Left ventricle myocardium inferior (tissue), 1 donor: ENCODE measurements around the gene CPNE8. TPM values are rescaled to one million over a fixed set of nuclear protein-coding genes. Genes with fewer than 3 reads are reported as not detected.

Experiments used
- DNase-seq: peaks from one replicate; pipeline ENCODE4 v3.0.0-alpha.2; 2020
- H3K27ac ChIP-seq: fragments of 200-600 bp; replicated peaks from 2 replicates; pipeline ENCODE4 v1.8.0; 2021
- H3K27me3 ChIP-seq: fragments of 200-600 bp; 2 replicates; pipeline ENCODE4 v1.8.0; 2021; ENCODE audit warnings: low read depth
- H3K36me3 ChIP-seq: fragments of 200-600 bp; 2 replicates; pipeline ENCODE4 v1.8.0; 2021
- H3K4me1 ChIP-seq: fragments of 200-600 bp; 2 replicates; pipeline ENCODE4 v1.8.0; 2021
- H3K4me3 ChIP-seq: fragments of 200-600 bp; 2 replicates; pipeline ENCODE4 v1.8.0; 2021; ENCODE audit warnings: mild to moderate bottlenecking, moderate library complexity
- H3K9me3 ChIP-seq: fragments of 200-600 bp; replicated peaks from 2 replicates; pipeline ENCODE4 v1.8.0; 2021
- intact Hi-C: fragments of 100-400 bp; cut with micrococcal nuclease; formaldehyde crosslinking; loops from one replicate; pipeline ENCODE4 v1.11.0; 2022
- total RNA-seq: library from RNA; stranded (reverse); fragmentation: NEBNext Ultra II Directional; extraction: Animal tissue kit (Norgen Biotek cat#: 25700); gene quantifications from one replicate; pipeline ENCODE4 v1.2.1, GENCODE V29; 2021
- TF ChIP-seq, protein P1 (sequence below): fragments of 200-600 bp; IDR thresholded peaks from 2 replicates; pipeline ENCODE4 v1.8.0; 2021; ENCODE audit warnings: antibody characterized with exemption, mild to moderate bottlenecking, borderline replicate concordance
- donor health status: DM: no; HTN: yes; CAD: no; lungs with severe emphysema.

Gene CPNE8
- total RNA-seq, 1 donor from 2014 or later, result 7.2 TPM

DNA sequence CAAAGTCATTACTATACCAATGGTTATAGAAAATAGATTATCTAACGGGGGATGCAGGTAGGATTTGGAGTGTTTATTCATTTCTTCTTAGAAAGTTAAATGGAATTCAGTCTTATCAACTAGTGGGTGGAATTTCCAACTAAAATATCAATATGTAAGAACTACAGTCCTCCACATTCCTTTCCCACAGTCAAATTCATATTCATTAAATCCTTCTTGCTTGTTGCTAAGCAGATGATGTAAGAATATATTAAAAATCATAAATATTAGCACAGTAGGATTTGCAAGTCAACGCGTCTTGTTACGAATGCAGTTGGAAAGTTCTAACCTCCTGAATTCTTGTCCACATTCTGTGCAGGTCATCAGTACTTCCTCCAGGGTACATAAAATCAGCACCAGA, 259.2 kb downstream of the CPNE8 start:
- DNase-seq, result no peak
- Histone ChIP-seq H3K4me1 (no peaks in the 10 kb centered on the region), H3K36me3 (no peaks in the 10 kb centered on the region), H3K9me3 (peaks cover 4% of the 10 kb centered on the region), H3K4me3 (no peak overlapping the region), H3K27me3 (no peaks in the 10 kb centered on the region), H3K27ac (no peak overlapping the region)
- intact Hi-C loops, result no loop called here
- TF ChIP-seq, protein P1, sequence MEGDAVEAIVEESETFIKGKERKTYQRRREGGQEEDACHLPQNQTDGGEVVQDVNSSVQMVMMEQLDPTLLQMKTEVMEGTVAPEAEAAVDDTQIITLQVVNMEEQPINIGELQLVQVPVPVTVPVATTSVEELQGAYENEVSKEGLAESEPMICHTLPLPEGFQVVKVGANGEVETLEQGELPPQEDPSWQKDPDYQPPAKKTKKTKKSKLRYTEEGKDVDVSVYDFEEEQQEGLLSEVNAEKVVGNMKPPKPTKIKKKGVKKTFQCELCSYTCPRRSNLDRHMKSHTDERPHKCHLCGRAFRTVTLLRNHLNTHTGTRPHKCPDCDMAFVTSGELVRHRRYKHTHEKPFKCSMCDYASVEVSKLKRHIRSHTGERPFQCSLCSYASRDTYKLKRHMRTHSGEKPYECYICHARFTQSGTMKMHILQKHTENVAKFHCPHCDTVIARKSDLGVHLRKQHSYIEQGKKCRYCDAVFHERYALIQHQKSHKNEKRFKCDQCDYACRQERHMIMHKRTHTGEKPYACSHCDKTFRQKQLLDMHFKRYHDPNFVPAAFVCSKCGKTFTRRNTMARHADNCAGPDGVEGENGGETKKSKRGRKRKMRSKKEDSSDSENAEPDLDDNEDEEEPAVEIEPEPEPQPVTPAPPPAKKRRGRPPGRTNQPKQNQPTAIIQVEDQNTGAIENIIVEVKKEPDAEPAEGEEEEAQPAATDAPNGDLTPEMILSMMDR, result no peak

DNA sequence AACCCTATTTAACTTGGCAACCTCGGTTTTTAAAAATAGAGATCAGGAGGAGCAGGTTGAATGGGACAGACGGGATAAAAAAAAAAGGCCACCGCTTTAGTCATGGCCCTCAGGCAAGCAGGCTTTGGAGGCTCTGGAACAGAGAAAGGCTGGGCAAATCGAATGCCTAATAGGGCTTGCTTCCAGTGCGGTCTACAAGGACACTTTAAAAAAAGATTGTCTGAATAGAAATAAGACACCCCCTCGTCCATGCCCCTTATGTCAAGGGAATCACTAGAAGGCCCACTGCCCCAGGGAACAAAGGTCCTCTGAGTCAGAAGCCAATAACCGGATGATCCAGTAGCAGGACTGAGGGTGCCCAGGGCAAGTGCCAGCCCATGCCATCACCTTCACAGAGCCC, 265.8 kb downstream of the CPNE8 start:
- Histone ChIP-seq H3K27ac (no peak overlapping the region), H3K4me3 (no peak overlapping the region), H3K4me1 (no peaks in the 10 kb centered on the region), H3K9me3 (peaks cover 4% of the 10 kb centered on the region), H3K36me3 (no peaks in the 10 kb centered on the region), H3K27me3 (no peaks in the 10 kb centered on the region)
- intact Hi-C loops, result no loop called here
- DNase-seq, result no peak
- TF ChIP-seq, protein P1, result no peak

DNA sequence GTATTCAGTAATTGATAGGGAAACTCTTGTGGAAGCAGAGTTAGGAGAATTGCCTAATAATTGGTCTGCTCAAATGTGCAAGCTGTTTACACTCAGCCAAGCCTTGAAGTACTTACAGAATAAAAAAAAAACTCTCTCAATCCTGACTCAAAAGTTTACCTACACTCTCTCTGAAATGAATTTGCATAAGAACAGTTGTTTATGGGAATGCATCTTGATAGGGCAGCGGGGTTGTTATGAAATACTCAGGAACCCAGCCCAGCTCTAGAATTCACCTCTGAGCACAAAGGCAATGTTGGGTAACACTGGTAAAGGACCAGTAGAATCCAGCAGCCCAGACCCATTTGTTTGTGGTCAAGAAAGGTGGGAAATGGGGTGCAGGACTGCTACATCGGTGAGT, 267.0 kb downstream of the CPNE8 start:
- TF ChIP-seq, protein P1, result no peak
- H3K9me3 ChIP-seq, result peaks cover 4% of the 10 kb centered on the region
- H3K36me3 ChIP-seq, result no peaks in the 10 kb centered on the region
- intact Hi-C loops, result no loop called here
- H3K4me1 ChIP-seq, result no peaks in the 10 kb centered on the region
- no peak overlapping the region for H3K27ac ChIP-seq
- DNase-seq, result no peak
- no peak overlapping the region for H3K4me3 ChIP-seq
- H3K27me3 ChIP-seq, result no peaks in the 10 kb centered on the region

DNA sequence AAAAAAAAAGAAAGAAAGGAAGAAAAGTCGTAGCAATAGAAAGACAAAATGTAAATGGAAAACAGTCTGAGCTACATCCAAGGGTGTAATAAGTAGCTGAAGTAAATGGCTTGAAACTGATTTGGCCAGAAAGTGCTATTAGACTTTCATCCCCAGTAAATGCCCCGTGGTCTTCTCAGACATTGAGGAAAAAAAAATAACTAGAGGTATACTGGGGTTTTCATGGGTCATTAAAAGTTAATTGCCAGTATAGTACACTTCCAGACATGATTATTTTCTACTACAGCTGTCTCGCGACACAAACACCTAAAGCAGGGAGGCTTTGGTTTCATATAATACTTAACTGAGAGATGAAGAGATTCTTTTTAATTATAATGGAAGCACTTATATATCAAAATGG, 271.9 kb downstream of the CPNE8 start:
- no peak overlapping the region for H3K27ac ChIP-seq
- H3K4me1 ChIP-seq, result no peaks in the 10 kb centered on the region
- H3K36me3 ChIP-seq, result no peaks in the 10 kb centered on the region
- intact Hi-C loops, result no loop called here
- no peak overlapping the region for H3K4me3 ChIP-seq
- TF ChIP-seq, protein P1, result no peak
- DNase-seq, result no peak
- H3K9me3 ChIP-seq, result no peaks in the 10 kb centered on the region
- H3K27me3 ChIP-seq, result no peaks in the 10 kb centered on the region

DNA sequence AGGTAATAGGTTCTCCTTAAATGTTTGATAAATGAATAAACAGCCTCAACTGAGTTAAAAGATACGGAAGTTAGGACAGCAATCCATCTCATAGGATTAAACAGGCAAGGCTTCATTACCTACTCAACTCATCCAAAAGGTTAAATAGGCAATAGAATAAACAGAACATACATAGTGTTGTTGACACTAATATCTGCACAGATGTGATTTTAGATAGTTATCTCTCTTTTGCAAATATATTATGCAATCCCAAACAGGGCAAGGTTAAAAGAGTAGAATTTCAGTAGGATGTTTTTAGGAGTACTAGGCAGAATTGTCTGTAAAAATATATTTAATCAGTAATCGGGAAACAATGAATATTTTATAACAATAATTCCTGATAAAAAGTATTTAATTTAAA, 276.3 kb downstream of the CPNE8 start:
- Histone ChIP-seq H3K4me3 (no peak overlapping the region), H3K4me1 (no peaks in the 10 kb centered on the region), H3K27ac (no peak overlapping the region), H3K36me3 (no peaks in the 10 kb centered on the region), H3K9me3 (no peaks in the 10 kb centered on the region), H3K27me3 (no peaks in the 10 kb centered on the region)
- DNase-seq, result no peak
- TF ChIP-seq, protein P1, result no peak
- intact Hi-C loops, result no loop called here

DNA sequence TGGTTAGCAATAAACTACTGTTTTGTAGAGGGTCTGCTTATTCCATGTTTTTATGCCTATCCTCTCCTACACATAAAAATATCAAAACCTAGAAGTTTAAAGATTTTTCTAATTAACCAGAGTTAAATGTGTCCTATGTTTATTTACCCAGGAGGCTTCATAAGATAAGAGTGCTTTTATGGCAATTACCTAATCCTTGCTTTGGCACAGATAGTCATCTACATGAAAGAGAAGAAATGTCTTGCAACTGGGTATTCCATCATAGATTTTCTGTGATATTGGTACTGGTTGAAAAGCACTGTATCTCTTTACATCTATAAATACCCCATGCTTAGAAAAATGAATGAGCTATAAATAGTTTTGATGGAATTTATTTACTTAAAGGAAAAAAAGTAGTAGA, 277.1 kb downstream of the CPNE8 start:
- H3K9me3 ChIP-seq, result no peaks in the 10 kb centered on the region
- H3K4me3 ChIP-seq, result no peak overlapping the region
- no peak overlapping the region for H3K27ac ChIP-seq
- DNase-seq, result no peak
- H3K36me3 ChIP-seq, result no peaks in the 10 kb centered on the region
- no peaks in the 10 kb centered on the region for H3K4me1 ChIP-seq
- TF ChIP-seq, protein P1, result no peak
- no peaks in the 10 kb centered on the region for H3K27me3 ChIP-seq
- intact Hi-C loops, result no loop called here
